ENCODE results near the gene PLEKHG4B. TPM values are rescaled to one million over a fixed set of nuclear protein-coding genes. Genes with fewer than 3 reads are reported as not detected.

PLEKHG4B gene
- total and polyA plus RNA-seq, 2 of the 4 experiments (the other 2 are of a cell fraction): 1.1 TPM

- Histone ChIP-seq H3K79me1 (ENCODE audit: low read depth in 1 of 2, low read length in 2 of 2) (no peaks in the 10 kb centered on the region), H3K9me1 (ENCODE audit: insufficient read depth, low read length) (no peaks in the 10 kb centered on the region; the same call in 1 of the 2 replicates), H3K18ac (ENCODE audit: low read depth, low read length) (no peak overlapping the region), H3K9me3 (ENCODE audit: control insufficient read depth, insufficient read depth, low read length) (no peaks in the 10 kb centered on the region), H3K23ac (ENCODE audit: low read depth, low read length) (no peak overlapping the region), H3K4me2 (ENCODE audit: low read depth, low read length) (no peak overlapping the region), H2BK120ac (ENCODE audit: low read depth, low read length) (no peak overlapping the region), H4K91ac (ENCODE audit: insufficient read depth, low read depth, low read length) (no peak overlapping the region), H3K4me1 (ENCODE audit: control insufficient read depth, insufficient read depth, low read length) (peaks cover 6% of the 10 kb centered on the region; the same call in 1 of the 2 replicates), H3K56ac (ENCODE audit: extremely low read depth, insufficient read depth, low read length) (no peak overlapping the region), H4K8ac (ENCODE audit: low read depth in 2 of 2, low read length in 2 of 2) (no peak overlapping the region), H3K4me3 (ENCODE audit: insufficient read depth, low read depth, low read length) (no peak overlapping the region), H2BK15ac (ENCODE audit: low read depth, low read length) (no peak overlapping the region), H4K20me1 (ENCODE audit: insufficient read depth, low read length) (no peaks in the 10 kb centered on the region), H3K27ac (ENCODE audit: insufficient read depth, low read length) (no peak overlapping the region), H3K4ac (ENCODE audit: low read depth, low read length) (no peak overlapping the region), H2BK20ac (ENCODE audit: low read depth, low read length) (peak overlapping the region; percentile 53; the same call in 1 of the 2 replicates), H2BK5ac (ENCODE audit: low read depth, low read length, poor library complexity, severe bottlenecking) (no peak overlapping the region), H3K14ac (replicated peaks; ENCODE audit: low read depth, low read length) (no peak overlapping the region), H4K5ac (ENCODE audit: low read depth, low read length) (no peak overlapping the region), H3K36me3 (ENCODE audit: control insufficient read depth, insufficient read depth, low read length) (no peaks in the 10 kb centered on the region), H2AK5ac (ENCODE audit: low read depth, low read length) (no peak overlapping the region), H3K27me3 (ENCODE audit: control insufficient read depth, insufficient read depth, low read length) (peaks cover 40% of the 10 kb centered on the region), H2AFZ (replicated peaks; ENCODE audit: low read length, poor library complexity) (peak overlapping the region; percentile 43), H3K9ac (ENCODE audit: low read depth, low read length) (no peak overlapping the region), H2AK9ac (replicated peaks; ENCODE audit: low read depth, low read length, poor library complexity) (no peak overlapping the region)
- dilution Hi-C loops (cut with HindIII; ENCODE audit: low sequenced_read_pairs, unreplicated experiment): no loop called here
- whole genome bisulfite sequencing, 2 experiments (ENCODE audit: extremely low coverage in 2 of 2, insufficient read length in 1 of 2): 83% methylated on average over 4 of the region's 13 CpGs; no CpG with 5 or more reads in 1 of the 2 experiments
- ATAC-seq (ENCODE audit: low read depth): no peak
- DNase-seq: no peak
- TF ChIP-seq MXI1 (IDR thresholded peaks at IDR 0.05; ENCODE audit: borderline replicate concordance, low read depth, low read length) (no peak), SMC3 (IDR thresholded peaks at IDR 0.05; ENCODE audit: low read depth, low read length) (no peak), RCOR1 (IDR thresholded peaks at IDR 0.05; ENCODE audit: insufficient replicate concordance, low read length) (no peak), RFX5 (IDR thresholded peaks at IDR 0.05; ENCODE audit: low read depth, low read length) (no peak), NFE2L2 (IDR thresholded peaks at IDR 0.05; ENCODE audit: low read depth, low read length) (no peak), ELK1 (IDR thresholded peaks at IDR 0.05; ENCODE audit: borderline replicate concordance, low read depth, low read length) (no peak), POLR2A (IDR thresholded peaks at IDR 0.05; ENCODE audit: low read depth, low read length) (no peak), CEBPB (IDR thresholded peaks at IDR 0.05; ENCODE audit: low read depth, low read length) (no peak), RAD21 (IDR thresholded peaks at IDR 0.05; ENCODE audit: low read length) (no peak), FOS (IDR thresholded peaks at IDR 0.05; ENCODE audit: low read depth, low read length) (no peak), BHLHE40 (IDR thresholded peaks at IDR 0.05; ENCODE audit: low read depth, low read length) (no peak), CTCF (conservative IDR thresholded peaks at IDR 0.05; ENCODE audit: low read depth, low read length) (no peak), USF2 (IDR thresholded peaks at IDR 0.05; ENCODE audit: low read depth, low read length) (no peak), MAZ (IDR thresholded peaks at IDR 0.05; ENCODE audit: borderline replicate concordance, low read depth, low read length) (no peak)
- intact Hi-C loops (cut with micrococcal nuclease): no loop called here
- ChIA-PET CTCF (no interaction called here), POLR2A (ENCODE audit: unreplicated experiment) (no interaction called here)
- BruUV-seq (replicated peaks): no TSS peak
- in situ Hi-C loops (cut with MboI; ENCODE audit: low sequenced_read_pairs): no loop called here
Observed at GRCh38 chr5:83029-83428, 8.9 kb upstream of the PLEKHG4B start.

All from IMR-90 (cell line).